ENCODE measurements around the gene SH3BGRL.

DNA sequence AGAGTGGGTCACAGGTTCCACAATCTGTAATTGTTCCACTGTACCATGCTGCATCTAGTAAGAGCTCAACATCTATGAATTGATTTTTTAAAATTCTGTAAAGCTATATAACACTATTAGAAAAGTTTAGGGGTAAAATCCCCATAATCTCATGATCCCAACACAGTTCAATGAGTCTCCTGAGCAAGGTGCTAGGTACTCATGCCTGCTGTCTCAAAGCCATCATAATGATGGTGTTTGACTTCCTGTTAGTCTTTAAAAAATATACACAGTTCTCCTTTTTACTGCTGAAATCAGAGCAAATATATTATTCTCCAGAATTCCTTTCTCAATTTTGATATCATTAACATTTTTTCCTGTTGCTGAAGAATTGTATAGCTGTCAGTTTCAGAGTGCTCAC lies 55.9 kb downstream of the SH3BGRL start:
- TF ChIP-seq, protein P1, sequence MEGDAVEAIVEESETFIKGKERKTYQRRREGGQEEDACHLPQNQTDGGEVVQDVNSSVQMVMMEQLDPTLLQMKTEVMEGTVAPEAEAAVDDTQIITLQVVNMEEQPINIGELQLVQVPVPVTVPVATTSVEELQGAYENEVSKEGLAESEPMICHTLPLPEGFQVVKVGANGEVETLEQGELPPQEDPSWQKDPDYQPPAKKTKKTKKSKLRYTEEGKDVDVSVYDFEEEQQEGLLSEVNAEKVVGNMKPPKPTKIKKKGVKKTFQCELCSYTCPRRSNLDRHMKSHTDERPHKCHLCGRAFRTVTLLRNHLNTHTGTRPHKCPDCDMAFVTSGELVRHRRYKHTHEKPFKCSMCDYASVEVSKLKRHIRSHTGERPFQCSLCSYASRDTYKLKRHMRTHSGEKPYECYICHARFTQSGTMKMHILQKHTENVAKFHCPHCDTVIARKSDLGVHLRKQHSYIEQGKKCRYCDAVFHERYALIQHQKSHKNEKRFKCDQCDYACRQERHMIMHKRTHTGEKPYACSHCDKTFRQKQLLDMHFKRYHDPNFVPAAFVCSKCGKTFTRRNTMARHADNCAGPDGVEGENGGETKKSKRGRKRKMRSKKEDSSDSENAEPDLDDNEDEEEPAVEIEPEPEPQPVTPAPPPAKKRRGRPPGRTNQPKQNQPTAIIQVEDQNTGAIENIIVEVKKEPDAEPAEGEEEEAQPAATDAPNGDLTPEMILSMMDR (conservative IDR thresholded peaks at IDR 0.05), result no peak
- no peak for TF ChIP-seq EZH2 (IDR thresholded peaks at IDR 0.05; ENCODE audit: low read depth)

Measured in PC-9 (cell line).